GM19023 (cell line): Measurements from ENCODE around the gene ZDHHC14.

Source experiments
- ATAC-seq: cut with Tn5 transposase; IDR thresholded peaks from one replicate; pipeline ENCODE4 v1.9.1; 2021; ENCODE audit warnings: mild to moderate bottlenecking, moderate library complexity; ENCODE audit not compliant: unreplicated experiment

The ZDHHC14 gene

DNA sequence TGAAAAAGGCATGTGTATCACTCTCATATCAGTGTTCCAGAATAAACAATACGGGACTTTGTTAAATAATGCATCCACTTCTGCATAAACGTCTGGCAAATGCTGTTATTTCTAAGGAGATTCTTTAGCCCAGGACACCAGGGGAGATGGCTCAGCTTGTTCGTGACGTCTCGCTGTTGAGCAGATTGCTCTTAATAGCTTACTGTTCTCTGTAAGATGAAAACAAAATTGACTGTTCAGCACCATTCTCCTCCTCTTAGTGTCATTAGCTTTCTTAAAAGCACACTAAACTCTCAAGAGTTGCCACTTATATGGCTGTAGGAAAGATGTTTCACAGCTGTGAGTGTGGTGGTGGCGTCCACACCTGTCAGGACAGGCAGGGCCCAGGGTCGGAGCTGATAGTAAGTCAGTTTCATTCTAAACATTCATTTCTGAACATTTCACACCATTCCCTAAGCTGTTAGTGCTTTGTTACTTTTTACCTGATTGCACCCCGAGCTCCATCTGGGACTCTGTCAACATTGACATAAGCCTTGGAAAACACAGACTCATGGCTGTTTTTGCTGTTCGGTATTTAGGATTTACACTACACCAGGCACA, 132.1 kb downstream of the ZDHHC14 start:
- no peak for ATAC-seq

DNA sequence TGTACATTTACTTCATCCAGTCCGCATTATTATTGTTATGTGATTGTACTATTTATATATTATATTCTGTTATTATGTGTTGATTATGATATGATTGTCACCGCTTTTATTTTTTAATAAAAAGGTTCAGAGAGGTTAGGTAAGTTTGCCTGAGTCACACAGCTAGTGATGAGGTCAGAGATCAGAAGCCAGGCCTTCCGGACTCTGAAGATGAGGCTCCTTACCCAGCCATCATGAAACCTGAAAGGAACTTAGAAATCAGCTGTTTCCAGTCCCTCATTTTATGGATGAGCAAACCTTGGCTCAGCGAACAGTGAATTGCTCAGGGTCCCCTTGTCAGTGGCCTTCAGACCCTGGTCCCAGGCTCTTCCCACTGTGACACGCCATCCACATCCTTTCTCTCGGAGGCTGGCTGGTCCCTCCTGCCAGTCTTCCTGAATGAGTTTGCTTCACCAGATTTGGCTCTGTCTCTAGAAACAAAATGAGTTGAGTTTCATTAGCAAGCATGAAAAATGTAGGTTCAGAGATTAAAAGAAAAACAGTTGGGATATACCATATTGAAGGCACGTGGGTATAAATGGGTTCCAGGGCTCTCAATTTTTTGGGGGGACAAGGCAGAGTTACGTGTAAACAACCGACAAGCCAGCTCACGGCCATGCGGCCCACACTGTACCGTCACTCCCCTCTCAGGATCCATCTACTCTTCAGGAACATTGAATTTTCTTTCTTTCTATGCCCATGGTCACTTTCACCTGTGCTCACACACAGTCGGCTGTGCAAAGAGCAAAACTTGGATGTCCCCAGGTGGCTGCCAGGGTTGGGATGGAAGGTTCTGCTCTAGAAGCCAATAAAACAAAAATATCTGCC, 132.9 kb downstream of the ZDHHC14 start:
- ATAC-seq = no peak

DNA sequence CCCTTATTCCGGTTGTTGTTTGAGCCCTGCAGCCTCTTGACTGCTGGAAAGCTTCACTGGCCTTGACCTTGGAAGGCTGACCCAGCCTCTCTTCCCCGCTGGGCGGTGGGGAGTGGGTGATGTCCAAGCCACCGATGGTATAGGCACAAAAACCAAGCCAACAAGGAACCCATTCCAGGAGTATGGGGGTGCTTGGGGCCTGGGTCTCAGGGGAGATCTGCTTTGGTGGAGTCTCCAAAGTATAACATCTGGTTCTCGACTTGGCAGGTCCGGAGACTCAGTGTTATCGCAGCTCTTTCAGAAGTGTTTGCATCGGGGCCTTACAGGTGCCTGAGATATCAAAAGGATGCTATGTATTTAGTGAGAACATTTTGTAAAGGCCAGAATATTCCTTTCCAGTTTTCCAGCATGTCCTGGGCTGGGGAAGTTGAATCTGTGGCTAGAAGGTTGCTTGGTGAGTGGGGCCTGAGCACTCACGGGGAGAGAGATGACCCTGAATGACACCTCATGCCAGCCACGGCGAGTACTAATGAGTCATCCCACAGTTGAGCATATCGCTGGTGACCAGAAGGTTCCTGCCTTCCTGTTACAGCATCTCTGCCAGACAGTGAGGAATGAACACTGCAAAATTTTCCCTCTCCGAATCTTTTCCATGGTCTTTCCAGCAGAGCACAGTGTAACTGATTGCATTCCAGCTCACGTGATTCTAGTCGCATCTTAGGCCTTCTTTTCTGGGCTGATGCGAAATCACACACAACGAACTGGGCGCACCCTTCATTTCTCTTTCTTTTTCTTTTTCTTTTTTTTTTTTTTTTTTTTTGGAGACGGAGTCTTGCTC, 133.9 kb downstream of the ZDHHC14 start:
- ATAC-seq = no peak

DNA sequence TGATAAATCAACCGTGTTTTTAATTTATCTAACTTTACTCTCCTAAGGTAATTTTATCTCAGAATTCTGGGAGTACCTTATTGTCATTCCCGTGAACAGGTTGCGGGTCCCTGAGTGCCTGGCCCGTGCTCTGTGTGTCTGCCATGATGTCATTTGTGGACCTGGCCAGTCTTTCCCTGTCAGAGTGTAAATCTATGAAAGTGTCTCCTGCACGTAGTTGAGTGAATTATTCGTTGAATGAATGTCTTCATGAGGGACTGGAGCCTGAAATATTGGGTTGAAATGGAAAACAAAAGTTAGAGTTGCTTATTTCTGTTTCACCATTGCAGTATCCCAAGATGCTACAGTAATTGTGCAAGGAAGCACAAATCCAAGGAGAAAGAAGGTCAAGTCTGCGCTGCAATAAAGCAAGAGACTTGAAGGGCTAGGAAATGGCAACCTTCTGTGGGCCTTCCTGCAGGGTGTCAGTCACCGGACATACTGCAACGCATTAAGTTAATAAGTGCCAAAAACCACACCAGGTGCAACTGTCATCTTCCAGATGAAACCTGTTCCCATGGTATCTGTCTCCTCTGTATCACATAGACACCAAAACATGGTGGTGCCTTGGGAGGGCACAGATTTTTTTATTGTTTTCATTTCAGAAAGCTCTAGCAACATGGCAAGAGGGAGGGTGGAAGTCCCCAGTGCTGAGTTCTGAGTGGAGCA, 135.5 kb downstream of the ZDHHC14 start:
- no peak for ATAC-seq

DNA sequence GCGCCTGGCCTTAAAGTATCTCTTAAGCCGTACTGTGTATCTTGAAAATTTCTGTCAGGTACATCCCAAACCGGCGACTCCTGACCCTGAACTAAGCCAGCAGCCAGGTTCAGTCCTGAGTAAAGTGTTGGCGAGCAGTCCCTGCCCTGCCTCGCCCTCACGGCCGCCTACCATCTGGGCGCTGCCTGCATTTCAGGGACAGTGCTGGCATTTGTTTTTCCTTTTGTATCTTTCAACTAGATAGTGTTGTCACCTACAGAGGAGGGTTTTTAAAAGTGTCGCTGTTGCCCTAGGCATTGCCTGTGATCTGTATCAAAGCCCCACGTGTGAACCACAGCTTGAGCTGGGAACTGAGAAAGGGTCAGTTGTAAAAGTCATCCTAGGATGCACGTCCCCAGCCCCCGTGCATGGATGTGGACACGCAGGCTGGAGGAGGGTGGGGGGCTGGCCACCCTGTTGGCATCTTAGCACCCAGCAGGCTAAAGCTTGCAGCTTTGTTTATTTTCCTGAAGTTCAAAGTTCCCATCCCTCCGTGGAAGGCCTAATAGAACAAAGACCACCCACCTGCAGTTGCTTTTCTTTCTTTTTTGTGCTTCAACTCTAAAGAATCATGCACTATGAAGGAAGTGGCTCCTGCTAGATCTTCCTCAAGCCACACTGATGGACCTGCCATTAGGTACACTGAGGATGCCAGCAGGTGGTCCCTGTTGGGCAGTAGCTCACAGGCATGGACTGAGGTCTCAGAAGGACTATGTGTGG, 136.8 kb downstream of the ZDHHC14 start:
- ATAC-seq = no peak

DNA sequence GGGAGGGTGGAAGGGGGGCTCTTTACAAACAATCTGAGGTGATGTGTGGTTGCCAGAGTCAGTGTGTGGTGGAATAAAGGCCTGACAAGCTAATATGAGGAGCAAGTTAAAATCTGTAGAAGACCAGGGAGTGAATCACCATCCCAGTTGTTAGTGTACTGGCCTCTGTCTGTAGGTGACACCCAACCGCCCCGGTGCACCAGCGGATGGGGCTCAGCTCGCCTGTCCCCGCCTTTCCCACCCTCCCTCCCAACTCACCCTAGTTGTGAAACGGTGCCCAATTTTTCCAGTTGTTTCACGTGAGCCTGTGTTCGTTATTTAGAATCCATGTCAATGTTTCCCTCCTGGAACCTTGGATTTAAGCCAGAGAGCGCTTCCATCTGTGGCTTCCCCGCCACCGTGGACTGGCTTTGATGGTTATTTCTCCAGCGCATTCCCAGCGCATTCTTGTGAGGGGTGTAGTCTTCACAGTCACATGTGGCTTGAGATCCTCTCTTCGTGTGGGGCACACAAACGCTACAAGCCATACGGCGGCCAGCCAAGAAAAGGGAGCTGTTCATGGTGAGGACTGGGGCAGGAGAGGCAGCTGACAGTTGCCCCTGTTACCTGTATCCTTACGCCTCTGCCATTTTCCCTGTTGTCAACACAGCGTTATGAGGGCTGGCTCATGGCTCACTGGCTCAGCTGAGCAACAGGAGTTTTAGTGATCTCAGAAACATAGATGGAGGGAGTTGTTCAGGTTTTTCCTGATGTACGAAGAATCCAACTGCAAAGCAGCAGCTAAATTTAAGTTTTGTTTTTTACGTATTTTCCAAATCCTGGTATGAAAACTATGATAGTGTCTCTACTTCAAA, 137.6 kb downstream of the ZDHHC14 start:
- ATAC-seq = no peak

DNA sequence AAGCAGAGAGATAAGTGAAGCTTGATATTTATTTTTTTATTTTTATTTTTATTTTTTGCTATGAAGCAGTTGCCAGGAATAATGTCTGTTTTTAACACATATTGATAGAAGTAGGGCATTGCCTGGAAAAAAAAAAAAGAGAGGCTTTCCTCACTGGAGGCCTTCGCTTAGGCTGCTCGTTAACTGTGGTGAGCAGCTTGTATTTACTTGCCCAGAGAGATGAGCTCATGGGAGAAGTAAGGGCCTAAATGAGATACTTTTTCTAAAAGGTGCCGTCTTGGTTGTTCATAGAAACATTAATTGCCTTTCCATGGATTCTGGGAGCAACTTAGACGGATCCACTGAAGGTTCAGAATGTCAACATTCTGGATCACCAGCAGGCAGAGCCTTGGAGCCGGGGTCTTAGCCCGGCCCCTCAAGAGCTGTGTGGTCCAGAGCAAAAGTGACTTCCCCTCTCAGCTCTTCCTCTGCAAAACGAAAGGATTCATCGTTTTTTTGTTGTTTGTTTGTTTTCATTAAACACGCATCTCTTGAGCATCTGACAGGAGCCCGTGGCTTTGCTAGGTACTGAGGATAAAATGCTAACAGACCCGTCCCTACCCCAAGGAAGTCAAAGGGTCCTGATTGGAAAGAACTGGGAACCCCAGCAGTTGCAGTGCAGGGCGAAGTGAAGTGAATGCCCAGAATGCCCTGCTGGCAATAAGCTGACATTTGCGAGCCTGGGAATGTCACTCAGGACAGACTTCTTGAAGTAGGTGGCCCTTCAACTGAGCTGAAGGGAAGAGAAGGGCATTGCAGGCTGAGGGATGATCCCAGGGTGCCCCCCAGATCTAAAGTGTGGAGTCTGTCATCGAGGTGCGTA, 138.5 kb downstream of the ZDHHC14 start:
- ATAC-seq = no peak

DNA sequence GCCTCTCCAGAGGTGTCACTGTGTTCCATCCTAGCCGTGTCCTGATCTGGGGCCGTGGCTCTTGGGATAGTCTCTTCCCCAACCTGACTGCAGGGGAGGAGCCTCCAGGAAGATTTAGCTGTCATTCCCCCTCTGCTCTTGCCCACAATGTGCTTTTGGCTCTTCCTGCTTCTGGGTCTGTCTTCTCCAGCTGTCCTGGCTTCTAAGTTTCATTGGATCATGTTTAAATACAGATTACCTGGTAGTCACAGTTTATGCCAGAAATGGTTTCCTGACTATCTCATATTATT, 139.1 kb downstream of the ZDHHC14 start:
- no peak for ATAC-seq

DNA sequence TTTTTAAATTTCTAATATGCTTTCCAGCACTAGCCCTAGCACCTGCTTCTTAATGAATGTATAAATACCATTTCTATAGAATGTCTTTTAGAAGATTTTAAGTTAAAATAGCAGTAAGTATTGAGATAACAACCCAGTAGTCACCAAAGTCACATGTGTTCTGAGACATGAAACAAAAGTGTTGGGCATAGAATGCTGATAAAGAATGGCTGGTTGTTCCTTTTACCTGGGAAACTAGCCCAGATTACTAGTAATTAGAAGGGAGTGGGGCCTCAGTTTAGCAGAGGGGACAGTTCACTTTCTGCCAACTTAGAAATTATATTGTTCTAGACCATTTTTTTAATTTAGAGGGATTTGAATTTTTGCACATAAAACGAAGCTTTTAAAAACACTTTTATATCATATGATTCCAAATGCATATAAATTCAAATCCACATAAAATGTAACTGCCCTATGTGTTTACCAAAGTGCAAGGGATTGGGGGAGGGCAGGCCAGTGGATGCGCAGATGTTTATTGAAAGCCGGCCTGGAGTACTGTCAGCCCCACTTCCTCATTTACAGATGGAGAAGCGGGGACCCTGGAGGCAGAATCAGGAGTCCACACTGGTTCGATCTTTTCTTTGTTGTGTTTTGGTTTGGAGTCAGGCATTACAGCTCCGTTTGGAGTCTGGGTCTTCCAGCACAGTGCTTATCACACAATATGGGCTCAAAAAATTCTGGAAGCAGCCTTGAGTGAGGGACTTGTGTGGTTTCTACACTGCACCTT, 139.8 kb downstream of the ZDHHC14 start:
- ATAC-seq = no peak

DNA sequence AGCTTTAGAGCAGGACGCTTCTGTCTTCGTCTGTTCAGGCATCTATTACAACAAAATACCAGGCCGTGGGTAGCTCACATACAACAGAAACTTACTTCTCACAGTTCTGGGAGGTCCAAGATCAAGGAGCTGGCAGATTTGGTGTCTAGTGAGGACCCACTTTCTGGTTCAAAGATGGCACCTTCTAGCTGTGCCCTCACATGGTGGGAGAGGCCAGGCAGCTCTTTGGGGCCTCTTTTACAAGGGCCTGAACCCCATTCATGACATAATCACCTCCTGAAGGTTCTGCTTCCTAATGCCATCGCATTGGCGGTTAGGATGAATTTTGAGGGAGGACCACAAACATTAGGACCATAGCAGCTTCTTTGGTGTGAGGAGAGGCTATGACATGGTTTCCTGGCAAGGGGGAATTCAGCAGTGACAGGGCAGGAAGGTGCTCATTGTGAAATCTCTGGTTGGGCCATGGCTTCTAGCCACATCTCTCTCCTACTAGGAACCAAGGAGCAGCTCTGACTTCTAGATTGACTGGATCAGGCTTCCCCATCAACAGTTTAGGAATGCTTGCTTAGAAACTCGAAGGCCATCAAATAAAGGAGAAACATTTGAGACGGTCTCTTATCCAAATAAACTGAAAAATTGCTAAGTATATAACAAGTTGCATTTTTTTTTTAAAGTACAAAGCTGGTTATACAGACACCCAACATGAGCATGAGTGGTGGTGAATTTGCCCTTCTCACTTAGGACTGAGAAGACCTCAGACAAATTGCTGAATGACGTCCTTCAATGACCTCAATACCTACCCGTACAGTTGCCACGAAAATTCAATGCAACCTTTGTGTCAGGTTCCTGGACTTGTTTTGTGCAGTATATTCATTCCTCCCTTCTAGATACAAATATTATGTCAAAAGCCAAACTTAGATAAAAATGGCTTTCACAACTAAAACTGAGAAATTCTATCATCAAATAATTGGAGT, 140.7 kb downstream of the ZDHHC14 start:
- ATAC-seq = no peak

DNA sequence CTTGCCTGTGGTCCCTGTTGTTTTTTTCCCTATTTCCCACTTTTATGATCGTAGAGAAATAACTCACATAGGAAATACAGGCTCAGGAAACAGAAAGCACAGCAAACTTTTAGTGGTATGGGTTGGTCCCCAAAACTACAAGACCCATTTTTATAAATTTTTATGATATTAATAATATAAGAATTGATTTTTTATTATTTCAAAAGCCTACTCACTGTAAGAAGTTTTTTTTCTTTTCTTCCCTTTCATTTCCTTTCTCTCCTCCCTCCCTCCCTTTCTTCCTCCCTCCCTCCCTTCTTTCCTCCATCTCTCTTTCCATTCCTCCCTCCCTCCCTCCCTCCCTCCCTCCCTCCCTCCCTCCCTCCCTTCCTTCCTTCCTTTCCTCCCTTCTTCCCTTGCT, 141.5 kb downstream of the ZDHHC14 start:
- no peak for ATAC-seq

DNA sequence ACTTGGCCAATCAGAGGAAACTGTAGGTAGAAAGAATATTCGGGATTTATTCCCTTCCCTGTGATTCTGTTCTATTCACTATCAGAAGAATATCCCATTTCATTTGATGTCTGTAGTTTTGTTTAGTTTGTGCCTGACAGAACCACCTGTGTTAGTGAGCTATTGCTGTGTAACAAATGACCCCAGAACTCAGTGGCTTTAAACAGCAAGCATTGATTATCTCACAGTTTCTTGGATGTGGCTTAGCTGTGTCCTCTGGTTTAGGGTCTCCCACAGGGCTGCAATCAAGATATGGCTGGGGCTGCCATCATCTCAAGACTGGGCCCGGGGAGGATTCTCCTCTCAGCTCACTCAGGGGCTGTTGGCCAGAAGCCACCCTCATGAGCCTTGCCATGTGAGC, 143.7 kb downstream of the ZDHHC14 start:
- no peak for ATAC-seq

DNA sequence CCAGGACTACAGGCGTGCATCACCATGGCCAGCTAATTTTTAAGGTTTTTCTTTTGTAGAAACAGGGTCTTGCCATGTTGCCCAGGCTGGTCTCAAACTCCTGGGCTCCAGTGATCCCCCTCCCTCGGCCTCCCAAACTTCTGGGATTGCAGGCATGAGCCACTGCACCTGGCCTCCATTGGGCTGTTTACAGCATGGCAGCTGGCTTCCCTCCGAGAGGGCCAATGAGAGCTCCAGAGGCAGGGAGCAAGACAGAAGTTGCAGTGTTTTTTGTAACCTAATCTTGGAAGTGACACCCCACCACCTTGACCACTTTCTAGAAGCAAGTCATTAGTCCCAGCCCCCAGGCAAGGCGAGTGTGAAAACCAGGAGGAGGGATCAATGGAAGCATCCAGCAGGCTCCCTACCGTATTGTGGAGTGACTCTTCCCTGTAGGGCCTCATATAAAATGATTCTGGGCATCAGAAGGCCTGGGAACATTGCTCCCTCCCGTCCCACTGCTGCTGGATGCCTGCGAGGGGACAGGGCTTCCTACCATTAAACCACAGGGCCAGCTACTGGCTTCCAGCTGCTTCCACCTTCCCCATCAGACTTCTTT, 144.4 kb downstream of the ZDHHC14 start:
- ATAC-seq = no peak

DNA sequence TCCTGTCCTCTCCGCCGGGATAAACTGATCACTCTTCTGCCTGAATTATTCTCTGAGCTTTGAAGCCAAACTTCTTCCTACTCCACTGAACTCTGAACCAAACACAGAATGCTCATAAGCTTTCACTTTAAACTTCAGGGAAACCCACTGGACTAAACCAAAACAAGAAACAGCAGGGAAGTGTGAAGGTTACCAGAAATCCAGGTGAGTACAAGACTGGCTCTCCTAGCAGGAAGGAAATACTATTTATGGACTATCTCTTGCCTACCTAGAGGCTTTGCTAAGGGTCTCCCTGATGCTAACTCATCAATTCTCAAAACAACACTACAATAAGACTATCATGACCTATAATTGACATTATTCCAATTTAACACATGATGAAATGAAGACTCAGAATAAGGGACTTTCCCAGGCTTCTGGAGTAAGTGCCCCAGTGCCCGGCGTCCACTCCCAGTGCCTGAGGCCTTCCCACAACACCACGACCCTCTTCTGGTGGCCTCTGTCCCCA, 145.0 kb downstream of the ZDHHC14 start:
- ATAC-seq = no peak

DNA sequence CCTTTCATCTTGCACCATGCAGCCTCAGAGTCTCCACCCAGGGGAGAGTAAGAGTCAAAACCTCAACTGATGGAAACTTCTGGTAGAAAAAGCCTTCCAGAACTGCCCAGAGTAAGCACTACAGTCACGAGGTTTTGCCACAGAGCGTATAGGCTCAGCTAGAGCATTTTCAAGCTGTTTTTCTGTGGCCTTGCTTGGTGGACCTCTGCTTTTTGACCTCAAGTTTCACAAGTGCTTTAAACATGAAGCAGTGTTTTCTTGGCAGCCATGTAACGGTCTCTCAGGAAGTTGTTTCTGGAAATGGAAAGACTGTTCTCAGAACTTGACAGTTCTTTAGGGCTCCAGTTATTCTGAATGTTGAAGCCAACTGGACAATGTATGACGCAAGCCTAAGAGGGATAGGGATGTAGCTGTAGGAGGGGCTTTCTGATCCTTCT, 146.5 kb downstream of the ZDHHC14 start:
- peak; percentile 83 for ATAC-seq
